Middle frontal gyrus (tissue), 1 donor: ENCODE measurements around the gene LRRC26.

ENCODE experiments used
- DNase-seq: peaks from one replicate; pipeline ENCODE4 v3.0.0-alpha.2; 2015; ENCODE audit warnings: low spot score; ENCODE audit errors: extremely low spot score

LRRC26 gene

GRCh38 chr9:137156567-137157375 lies 13.1 kb downstream of the LRRC26 start:
- DNase-seq, result no peak

- DNase-seq, result no peak
Measured at GRCh38 chr9:137152844-137153405, 16.9 kb downstream of the LRRC26 start.

GRCh38 chr9:137150617-137151457 lies 19.0 kb downstream of the LRRC26 start:
- no peak for DNase-seq

GRCh38 chr9:137149942-137150616 lies 19.8 kb downstream of the LRRC26 start:
- DNase-seq, result no peak

- DNase-seq, result no peak
Measured at GRCh38 chr9:137149363-137149762, 20.5 kb downstream of the LRRC26 start.

- DNase-seq, result no peak
Measured at GRCh38 chr9:137148661-137149060, 21.2 kb downstream of the LRRC26 start.

GRCh38 chr9:137148242-137148641 lies 21.6 kb downstream of the LRRC26 start:
- DNase-seq, result no peak

GRCh38 chr9:137147793-137148160 lies 22.1 kb downstream of the LRRC26 start:
- no peak for DNase-seq

GRCh38 chr9:137147091-137147792 lies 22.6 kb downstream of the LRRC26 start:
- DNase-seq, result no peak

- no peak for DNase-seq
Measured at GRCh38 chr9:137146527-137146918, 23.3 kb downstream of the LRRC26 start.

- no peak for DNase-seq
Measured at GRCh38 chr9:137145731-137146526, 23.9 kb downstream of the LRRC26 start.

GRCh38 chr9:137143459-137143858 lies 26.4 kb downstream of the LRRC26 start:
- DNase-seq, result no peak

- no peak for DNase-seq
Measured at GRCh38 chr9:137141976-137142936, 27.6 kb downstream of the LRRC26 start.

- no peak for DNase-seq
Measured at GRCh38 chr9:137141050-137141810, 28.6 kb downstream of the LRRC26 start.

- peak; percentile 65 for DNase-seq
Measured at GRCh38 chr9:137140151-137141012, 29.5 kb downstream of the LRRC26 start.

- DNase-seq, result no peak
Measured at GRCh38 chr9:137139468-137140150, 30.2 kb downstream of the LRRC26 start.
